GM18907 (cell line): Measurements from ENCODE around the gene PRR15L.

Experiments used
- ATAC-seq: cut with Tn5 transposase; IDR thresholded peaks from one replicate; pipeline ENCODE4 v1.9.1; 2021; ENCODE audit warnings: mild to moderate bottlenecking, moderate library complexity; ENCODE audit not compliant: unreplicated experiment

PRR15L gene

DNA sequence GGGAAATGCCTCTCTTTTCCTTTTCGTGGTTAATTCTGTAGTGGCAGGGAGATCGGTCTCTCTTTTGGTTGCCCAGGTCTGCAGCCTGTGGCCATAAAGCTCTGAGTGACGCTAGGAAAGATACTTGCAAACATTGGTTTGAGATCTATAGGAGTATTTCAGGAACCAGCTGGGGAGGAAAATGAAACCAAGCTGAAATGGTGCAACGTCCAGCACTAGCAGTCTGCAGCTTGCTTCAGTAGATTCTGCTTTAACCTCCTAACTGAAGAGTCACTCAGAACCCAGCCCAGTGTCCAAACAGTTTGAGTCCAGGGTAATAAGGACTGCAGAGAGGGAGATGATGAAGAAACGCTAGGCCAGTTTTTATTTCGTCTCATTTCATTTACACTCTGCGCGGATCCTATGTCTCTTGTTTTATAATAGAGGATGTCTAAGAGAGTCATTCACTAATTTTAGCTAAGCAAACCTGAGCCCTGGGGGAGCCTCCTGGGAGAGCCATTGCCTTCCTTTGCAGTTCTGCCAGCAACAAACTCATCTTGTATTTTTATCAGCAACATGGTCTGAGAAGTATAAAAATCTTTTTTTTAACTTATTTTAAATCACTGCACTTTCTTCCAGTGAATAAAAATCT lies 49.6 kb downstream of the PRR15L start:
- ATAC-seq, result no peak

DNA sequence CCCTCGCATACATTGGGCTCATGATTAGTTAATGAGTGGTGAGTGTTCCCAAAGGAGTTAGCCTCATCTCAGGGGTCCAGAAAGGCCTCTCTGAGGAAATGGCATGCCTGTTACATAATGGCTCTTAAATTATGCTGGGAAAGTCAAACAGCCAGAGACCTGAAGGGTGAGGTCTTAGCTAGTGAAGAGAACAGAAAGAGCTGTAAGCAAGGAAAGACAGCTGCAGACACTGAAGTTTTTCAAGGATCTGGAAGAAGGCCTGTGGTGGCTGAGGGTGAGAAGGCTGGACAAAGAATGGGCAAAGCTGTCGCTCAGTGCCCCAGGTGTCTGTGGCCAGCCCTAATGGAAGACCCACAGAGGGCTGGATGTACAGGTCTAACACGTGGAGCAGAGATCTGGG lies 51.2 kb downstream of the PRR15L start:
- no peak for ATAC-seq

DNA sequence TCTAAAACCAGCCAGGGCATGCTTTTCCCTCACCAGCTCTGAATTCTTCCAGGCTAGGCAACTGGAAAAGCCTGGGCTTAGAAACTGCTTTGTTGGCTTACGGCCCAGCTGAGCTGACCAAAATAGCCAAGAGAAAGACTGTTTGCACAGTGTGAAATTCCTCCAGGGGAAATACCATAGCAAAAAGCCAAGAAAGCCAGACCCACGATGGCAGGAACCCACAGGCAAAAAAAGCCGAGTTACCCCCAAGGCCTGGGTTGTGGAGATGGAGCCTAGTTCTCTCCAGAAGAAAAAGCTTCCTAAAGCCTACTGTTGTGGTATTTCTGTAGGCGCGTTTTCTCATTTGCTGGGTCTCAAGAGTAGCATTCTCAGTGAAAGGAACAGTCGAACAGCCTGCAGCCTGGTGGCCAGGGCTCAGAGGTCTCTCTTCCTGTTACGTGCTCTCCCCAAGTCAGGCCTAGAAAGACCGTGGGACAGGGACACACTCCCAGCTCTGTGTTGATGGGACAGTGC lies 52.4 kb downstream of the PRR15L start:
- ATAC-seq, result no peak

DNA sequence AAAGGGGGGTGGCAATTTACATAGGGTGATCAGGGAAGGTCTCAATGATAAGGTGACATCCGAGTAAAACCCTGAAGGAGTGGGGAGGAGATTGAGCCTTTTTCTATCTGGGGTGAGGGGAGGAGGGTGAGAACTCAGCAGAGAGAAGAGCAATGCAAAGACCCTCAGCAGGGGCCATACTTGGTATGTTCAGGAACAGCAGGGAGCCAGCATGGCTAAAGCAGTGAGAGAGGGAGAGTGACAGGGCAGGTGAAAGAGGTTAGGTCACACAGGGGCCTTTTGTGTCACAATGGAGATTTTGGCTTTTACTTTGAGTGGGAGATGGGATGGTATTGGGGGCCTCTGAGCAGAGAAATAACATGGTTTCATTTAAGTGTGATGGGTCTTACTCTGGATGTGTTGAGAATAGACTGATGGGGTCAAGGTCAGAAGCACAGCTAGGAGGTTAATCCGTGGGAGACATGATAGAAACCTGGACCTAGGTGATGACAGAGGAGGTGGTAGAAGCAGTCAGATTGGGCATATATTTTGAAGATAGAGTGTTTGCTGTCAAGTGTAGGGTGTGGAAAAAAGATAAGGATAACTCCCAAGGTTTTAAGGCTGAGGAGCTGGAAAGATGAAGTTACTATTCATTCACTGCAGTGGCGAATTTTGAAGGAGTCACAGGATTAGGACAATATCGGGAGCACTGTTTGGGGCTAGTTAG lies 55.5 kb downstream of the PRR15L start:
- no peak for ATAC-seq
